Measurements from ENCODE around the gene ADCY7. TPM values are rescaled to one million over a fixed set of nuclear protein-coding genes. Genes with fewer than 3 reads are reported as not detected.

ADCY7 gene
- total RNA-seq, 1 donor from 2014 or later = 17.0 TPM

DNA sequence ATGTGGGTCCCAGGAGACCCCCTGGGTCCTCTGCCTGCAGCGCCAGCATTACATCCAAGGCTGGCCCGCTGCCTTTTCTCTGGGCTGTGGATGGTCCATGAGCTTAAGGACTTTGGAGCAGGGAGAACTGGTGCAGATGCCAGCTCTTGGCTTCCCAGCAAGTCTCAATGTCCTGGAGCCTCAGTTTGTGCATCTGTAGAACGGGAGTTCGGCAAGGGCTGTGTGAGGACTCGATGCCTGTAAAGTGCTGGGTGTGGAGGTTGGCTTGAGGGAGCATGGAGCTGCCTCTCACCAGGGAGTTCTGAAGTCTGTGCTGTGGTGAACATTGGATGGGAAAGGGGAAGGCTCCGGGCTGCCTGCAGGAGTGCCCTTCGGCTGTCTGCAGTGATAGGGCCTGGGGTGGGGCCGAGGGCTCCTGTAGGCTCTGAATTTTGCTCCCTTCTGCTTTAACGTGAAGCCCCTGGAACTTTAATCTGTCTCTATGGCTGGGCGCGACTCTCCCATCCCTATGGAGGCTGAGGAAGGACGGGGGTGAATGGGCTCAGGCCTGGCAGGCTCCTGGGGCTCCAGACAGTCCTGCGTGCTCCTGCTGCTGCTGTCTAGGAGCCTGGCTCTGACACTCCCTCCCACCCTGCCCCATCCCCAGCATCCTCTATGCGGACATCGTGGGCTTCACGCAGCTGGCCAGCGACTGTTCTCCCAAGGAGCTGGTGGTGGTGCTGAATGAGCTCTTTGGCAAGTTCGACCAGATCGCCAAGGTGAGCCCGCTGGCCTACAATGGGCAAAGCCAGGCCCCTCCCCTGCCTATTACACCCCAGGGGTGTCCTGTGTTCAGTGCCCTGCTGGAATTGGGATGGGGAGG is 27.9 kb downstream of the ADCY7 start:
- TF ChIP-seq, protein P1, sequence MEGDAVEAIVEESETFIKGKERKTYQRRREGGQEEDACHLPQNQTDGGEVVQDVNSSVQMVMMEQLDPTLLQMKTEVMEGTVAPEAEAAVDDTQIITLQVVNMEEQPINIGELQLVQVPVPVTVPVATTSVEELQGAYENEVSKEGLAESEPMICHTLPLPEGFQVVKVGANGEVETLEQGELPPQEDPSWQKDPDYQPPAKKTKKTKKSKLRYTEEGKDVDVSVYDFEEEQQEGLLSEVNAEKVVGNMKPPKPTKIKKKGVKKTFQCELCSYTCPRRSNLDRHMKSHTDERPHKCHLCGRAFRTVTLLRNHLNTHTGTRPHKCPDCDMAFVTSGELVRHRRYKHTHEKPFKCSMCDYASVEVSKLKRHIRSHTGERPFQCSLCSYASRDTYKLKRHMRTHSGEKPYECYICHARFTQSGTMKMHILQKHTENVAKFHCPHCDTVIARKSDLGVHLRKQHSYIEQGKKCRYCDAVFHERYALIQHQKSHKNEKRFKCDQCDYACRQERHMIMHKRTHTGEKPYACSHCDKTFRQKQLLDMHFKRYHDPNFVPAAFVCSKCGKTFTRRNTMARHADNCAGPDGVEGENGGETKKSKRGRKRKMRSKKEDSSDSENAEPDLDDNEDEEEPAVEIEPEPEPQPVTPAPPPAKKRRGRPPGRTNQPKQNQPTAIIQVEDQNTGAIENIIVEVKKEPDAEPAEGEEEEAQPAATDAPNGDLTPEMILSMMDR (IDR thresholded peaks at IDR 0.05; ENCODE audit: unreplicated experiment) = no peak
- Mint-ChIP-seq H3K4me3 (ENCODE audit: low read depth) (no peak overlapping the region), H3K4me1 (ENCODE audit: low read depth) (no peaks in the 10 kb centered on the region), H3K27ac (no peak overlapping the region), H3K27me3 (no peaks in the 10 kb centered on the region), H3K9me3 (ENCODE audit: low read depth) (no peaks in the 10 kb centered on the region), H3K36me3 (ENCODE audit: insufficient read depth) (no peaks in the 10 kb centered on the region)
- DNase-seq (ENCODE audit: low spot score, unreplicated experiment) = no peak

DNA sequence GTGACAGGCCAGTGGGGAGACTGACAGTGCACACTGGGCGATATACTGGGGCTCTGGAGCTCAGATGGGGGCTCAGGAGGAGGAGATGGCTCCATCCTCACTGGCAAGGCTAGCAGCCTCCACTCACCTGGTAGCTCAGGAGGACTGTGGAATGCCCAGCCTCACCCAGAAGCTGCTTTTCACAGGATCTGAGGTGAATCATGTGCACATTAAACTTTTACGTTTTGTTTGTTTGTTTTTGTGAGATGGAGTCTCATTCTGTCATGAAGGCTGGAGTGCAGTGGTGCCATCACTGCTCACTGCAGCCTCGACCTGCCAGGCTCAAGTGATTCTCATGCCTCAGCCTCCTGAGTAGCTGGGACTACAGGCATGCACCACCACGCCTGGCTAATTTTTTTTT is 28.6 kb downstream of the ADCY7 start:
- TF ChIP-seq, protein P1 (IDR thresholded peaks at IDR 0.05; ENCODE audit: unreplicated experiment) = no peak
- H3K4me3 Mint-ChIP-seq (ENCODE audit: low read depth) = no peak overlapping the region
- no peaks in the 10 kb centered on the region for H3K27me3 Mint-ChIP-seq
- no peak for DNase-seq (ENCODE audit: low spot score, unreplicated experiment)
- no peaks in the 10 kb centered on the region for H3K4me1 Mint-ChIP-seq (ENCODE audit: low read depth)
- no peak overlapping the region for H3K27ac Mint-ChIP-seq
- H3K36me3 Mint-ChIP-seq (ENCODE audit: insufficient read depth) = no peaks in the 10 kb centered on the region
- no peaks in the 10 kb centered on the region for H3K9me3 Mint-ChIP-seq (ENCODE audit: low read depth)

DNA sequence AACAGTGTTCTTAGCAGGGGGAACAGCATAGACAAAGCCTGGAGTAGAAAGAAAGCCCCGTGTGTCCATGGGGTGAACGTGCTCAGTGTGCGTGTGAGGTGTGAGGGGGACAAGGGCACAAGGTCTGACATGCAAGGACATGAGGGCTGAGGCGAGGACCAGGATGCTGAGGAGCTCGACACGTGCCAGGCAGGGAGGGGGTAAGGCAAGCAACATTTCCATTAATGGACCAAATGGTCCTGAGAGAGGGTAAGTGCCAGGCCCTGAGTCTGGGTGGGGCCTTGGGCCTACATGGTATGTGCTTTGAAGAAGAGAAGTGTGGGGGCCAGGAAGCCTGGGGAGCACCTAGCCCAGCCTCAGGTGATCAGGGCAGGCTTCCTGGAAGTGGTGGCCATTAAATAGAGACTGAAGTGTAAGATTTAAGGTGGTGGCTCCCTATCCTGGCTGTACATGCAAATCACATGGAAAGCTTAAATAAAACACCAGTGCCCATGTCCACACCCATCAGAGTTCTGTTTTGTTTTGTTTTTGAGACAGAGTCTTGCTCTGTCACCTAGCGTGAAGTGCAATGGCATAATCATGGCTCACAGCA is 29.3 kb downstream of the ADCY7 start:
- H3K36me3 Mint-ChIP-seq (ENCODE audit: insufficient read depth) = no peaks in the 10 kb centered on the region
- TF ChIP-seq, protein P1 (IDR thresholded peaks at IDR 0.05; ENCODE audit: unreplicated experiment) = no peak
- H3K9me3 Mint-ChIP-seq (ENCODE audit: low read depth) = no peaks in the 10 kb centered on the region
- no peak overlapping the region for H3K4me3 Mint-ChIP-seq (ENCODE audit: low read depth)
- DNase-seq (ENCODE audit: low spot score, unreplicated experiment) = no peak
- no peaks in the 10 kb centered on the region for H3K27me3 Mint-ChIP-seq
- no peak overlapping the region for H3K27ac Mint-ChIP-seq
- no peaks in the 10 kb centered on the region for H3K4me1 Mint-ChIP-seq (ENCODE audit: low read depth)

DNA sequence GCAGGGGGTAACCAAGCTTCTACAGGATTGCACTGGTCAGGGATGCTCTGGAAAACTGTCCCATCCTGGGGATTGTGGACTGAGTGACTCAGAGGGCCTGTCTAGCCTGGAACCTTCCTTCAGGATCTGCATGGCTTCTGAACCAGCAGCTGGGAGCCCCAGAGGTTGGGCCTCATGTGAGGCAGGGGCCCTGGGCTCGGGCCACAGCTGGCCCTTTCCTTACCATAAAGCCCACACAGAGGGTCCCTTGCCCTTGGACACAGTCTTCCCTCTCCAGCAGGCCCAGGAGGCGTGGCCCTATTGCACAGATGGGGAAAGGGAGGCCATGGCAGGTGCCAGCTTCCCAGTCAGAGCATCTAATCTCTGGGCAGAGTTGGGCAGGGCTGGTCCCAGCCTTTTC is 30.5 kb downstream of the ADCY7 start:
- TF ChIP-seq, protein P1 (IDR thresholded peaks at IDR 0.05; ENCODE audit: unreplicated experiment) = no peak
- no peaks in the 10 kb centered on the region for H3K4me1 Mint-ChIP-seq (ENCODE audit: low read depth)
- H3K27ac Mint-ChIP-seq = no peak overlapping the region
- DNase-seq (ENCODE audit: low spot score, unreplicated experiment) = no peak
- no peak overlapping the region for H3K4me3 Mint-ChIP-seq (ENCODE audit: low read depth)
- H3K36me3 Mint-ChIP-seq (ENCODE audit: insufficient read depth) = no peaks in the 10 kb centered on the region
- no peaks in the 10 kb centered on the region for H3K9me3 Mint-ChIP-seq (ENCODE audit: low read depth)
- no peaks in the 10 kb centered on the region for H3K27me3 Mint-ChIP-seq

DNA sequence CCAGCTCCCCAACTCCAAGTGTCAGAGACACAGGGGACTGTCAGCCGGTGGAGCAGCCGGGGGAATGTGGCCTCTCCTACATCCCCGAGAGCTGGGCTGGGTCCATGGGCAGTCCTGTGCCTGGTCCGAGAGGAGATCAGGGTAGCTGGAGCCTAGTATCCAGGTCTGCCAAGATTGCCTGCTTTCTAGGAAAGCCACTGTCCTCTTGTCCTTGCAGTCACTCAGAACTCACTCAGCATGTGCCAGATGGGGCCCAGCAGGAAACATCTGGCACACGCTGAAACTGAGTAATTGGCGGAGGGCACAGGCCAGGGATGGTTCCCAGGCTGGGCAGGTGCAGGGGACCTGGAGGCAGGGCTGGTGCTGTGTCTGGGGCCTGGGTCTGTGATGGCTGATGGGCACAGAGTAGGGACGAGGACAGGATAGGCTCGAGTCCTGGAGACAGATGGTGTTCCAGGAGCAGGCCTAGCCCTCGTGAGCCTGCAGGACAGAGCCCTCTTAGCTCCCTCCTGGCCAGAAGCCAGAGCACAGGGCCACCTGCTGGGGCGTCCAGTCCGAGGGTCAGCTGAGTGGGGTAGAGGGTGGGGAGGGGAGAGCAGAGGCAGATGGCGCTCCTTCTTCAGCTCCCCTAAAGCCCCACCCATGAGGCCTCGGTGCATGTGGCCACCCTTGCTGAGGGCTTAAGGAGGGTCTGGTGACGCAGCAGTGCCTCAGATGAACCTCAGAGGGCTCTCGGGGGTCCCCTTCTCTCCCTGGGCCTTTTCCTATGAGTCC is 31.1 kb downstream of the ADCY7 start:
- DNase-seq (ENCODE audit: low spot score, unreplicated experiment) = no peak
- no peaks in the 10 kb centered on the region for H3K9me3 Mint-ChIP-seq (ENCODE audit: low read depth)
- peaks cover 4% of the 10 kb centered on the region for H3K4me1 Mint-ChIP-seq (ENCODE audit: low read depth)
- H3K4me3 Mint-ChIP-seq (ENCODE audit: low read depth) = no peak overlapping the region
- TF ChIP-seq, protein P1 (IDR thresholded peaks at IDR 0.05; ENCODE audit: unreplicated experiment) = no peak
- no peak overlapping the region for H3K27ac Mint-ChIP-seq
- no peaks in the 10 kb centered on the region for H3K27me3 Mint-ChIP-seq
- no peaks in the 10 kb centered on the region for H3K36me3 Mint-ChIP-seq (ENCODE audit: insufficient read depth)
